Mesenchymal stem cell (in vitro differentiated cells and primary cell): ENCODE results near the gene SGPP2.
"Not testable (repeated sequence)": the region's sequence is repeated elsewhere in the genome, so short reads cannot be mapped to it uniquely, and the experiment has no call there.

ENCODE experiments used
- DNase-seq: peaks from one replicate; pipeline ENCODE4 v3.0.0-alpha.2; 2013
- H2AFZ ChIP-seq: one replicate; pipeline ENCODE4 v1.6.1; 2013; ENCODE audit warnings: low read depth, mild to moderate bottlenecking, control low read depth, inconsistent platforms, low read length, moderate library complexity
- H2AK5ac ChIP-seq: 2 replicates; pipeline ENCODE4 v1.6.1; 2013; ENCODE audit warnings: low read length, moderate library complexity, mild to moderate bottlenecking, inconsistent platforms; ENCODE audit not compliant: severe bottlenecking
- H2BK120ac ChIP-seq: one replicate; pipeline ENCODE4 v1.6.1; 2013; ENCODE audit warnings: low read depth, mild to moderate bottlenecking, inconsistent platforms, low read length, moderate library complexity
- H2BK12ac ChIP-seq, 2 experiments: one replicate each; pipeline ENCODE4 v1.6.1; 2013; ENCODE audit warnings: inconsistent platforms in 2 of 2, low read length in 2 of 2, mild to moderate bottlenecking in 2 of 2, moderate library complexity in 2 of 2, control low read depth in 1 of 2
- H2BK15ac ChIP-seq: one replicate; pipeline ENCODE4 v1.6.1; 2013; ENCODE audit warnings: mild to moderate bottlenecking, low read depth, inconsistent platforms; ENCODE audit not compliant: poor library complexity, severe bottlenecking
- H2BK5ac ChIP-seq: 2 replicates; pipeline ENCODE4 v1.6.1; 2013; ENCODE audit warnings: low read depth, mild to moderate bottlenecking, low read length, control low read depth, inconsistent platforms; ENCODE audit not compliant: poor library complexity, severe bottlenecking
- H3K14ac ChIP-seq, 2 experiments: one replicate each; pipeline ENCODE4 v1.6.1; 2013; ENCODE audit warnings: inconsistent platforms in 2 of 2, low read length in 2 of 2, control low read depth in 1 of 2, mild to moderate bottlenecking in 1 of 2, moderate library complexity in 1 of 2
- H3K18ac ChIP-seq, 2 experiments: one replicate each; pipeline ENCODE4 v1.6.1; 2013; ENCODE audit warnings: inconsistent platforms in 2 of 2, low read length in 2 of 2, control low read depth in 1 of 2, low read depth in 1 of 2, mild to moderate bottlenecking in 1 of 2
- H3K23ac ChIP-seq, 2 experiments: one replicate each; pipeline ENCODE4 v1.6.1; 2013; ENCODE audit warnings: inconsistent platforms in 2 of 2, low read length in 2 of 2, mild to moderate bottlenecking in 2 of 2, moderate library complexity in 2 of 2, control low read depth in 1 of 2
- H3K27ac ChIP-seq: 2 replicates; pipeline ENCODE4 v1.5.1; 2013; ENCODE audit warnings: mild to moderate bottlenecking, moderate library complexity, low read length, control low read depth, inconsistent platforms; ENCODE audit not compliant: poor library complexity, severe bottlenecking
- H3K27me3 ChIP-seq, 2 experiments: 2 replicates each; pipeline versions ENCODE4 v1.6.1 to v1.7.0; 2013; ENCODE audit warnings: low read length in 2 of 2, mild to moderate bottlenecking in 2 of 2, moderate library complexity in 2 of 2, control low read depth in 1 of 2, inconsistent platforms in 1 of 2; ENCODE audit not compliant: control insufficient read depth in 1 of 2, insufficient read depth in 1 of 2
- H3K36me3 ChIP-seq, 2 experiments: 2 replicates each; pipeline versions ENCODE4 v1.6.1 to v1.7.0; 2013; ENCODE audit warnings: low read length in 2 of 2, control low read depth in 1 of 2, inconsistent platforms in 1 of 2, low read depth in 1 of 2, mild to moderate bottlenecking in 1 of 2; ENCODE audit not compliant: insufficient read depth in 2 of 2, control insufficient read depth in 1 of 2
- H3K4ac ChIP-seq, 2 experiments: one replicate each; pipeline ENCODE4 v1.6.1; 2013; ENCODE audit warnings: inconsistent platforms in 2 of 2, low read length in 2 of 2, mild to moderate bottlenecking in 2 of 2, moderate library complexity in 2 of 2, control low read depth in 1 of 2, low read depth in 1 of 2
- H3K4me1 ChIP-seq: 2 replicates; pipeline ENCODE4 v1.6.1; 2013; ENCODE audit warnings: low read depth, low read length, control low read depth; ENCODE audit not compliant: control insufficient read depth, insufficient read depth
- H3K4me2 ChIP-seq: 2 replicates; pipeline ENCODE4 v1.6.1; 2013; ENCODE audit warnings: low read length, mild to moderate bottlenecking, inconsistent platforms; ENCODE audit not compliant: poor library complexity, severe bottlenecking
- H3K4me3 ChIP-seq, 2 experiments: 2 replicates each; pipeline versions ENCODE4 v1.5.1 to v1.7.0; 2013; ENCODE audit warnings: low read length in 2 of 2, mild to moderate bottlenecking in 2 of 2, control low read depth in 1 of 2, low read depth in 1 of 2; ENCODE audit not compliant: insufficient read depth in 1 of 2
- H3K79me1 ChIP-seq: replicated peaks from 2 replicates; pipeline ENCODE4 v1.6.1; 2013; ENCODE audit warnings: mild to moderate bottlenecking, control low read depth, low read length, inconsistent platforms; ENCODE audit not compliant: poor library complexity, severe bottlenecking
- H3K9ac ChIP-seq: 2 replicates; pipeline ENCODE4 v1.7.0; 2013; ENCODE audit warnings: mild to moderate bottlenecking, low read length, moderate library complexity
- H3K9me3 ChIP-seq: 2 replicates; pipeline ENCODE4 v1.7.0; 2013; ENCODE audit warnings: mild to moderate bottlenecking, low read length; ENCODE audit not compliant: control insufficient read depth
- H4K8ac ChIP-seq: one replicate; pipeline ENCODE4 v1.6.1; 2013; ENCODE audit warnings: inconsistent platforms, mild to moderate bottlenecking, low read length, moderate library complexity
- H4K91ac ChIP-seq: one replicate; pipeline ENCODE4 v1.6.1; 2013; ENCODE audit warnings: mild to moderate bottlenecking, low read length, inconsistent platforms
- WGBS: methylation state at CpG from one replicate; pipeline ENCODE4 v1.1.7; 2013; ENCODE audit warnings: mixed read lengths; 5-methylcytosine and 5-hydroxymethylcytosine counted together

SGPP2 gene

GRCh38 chr2:222584589-222584988, 160.2 kb downstream of the SGPP2 start:
- not testable (repeated sequence) for H3K4me1 ChIP-seq, H3K4me3 ChIP-seq, H3K14ac ChIP-seq, H2BK120ac ChIP-seq, H2BK5ac ChIP-seq, H3K9me3 ChIP-seq, H4K91ac ChIP-seq, DNase-seq, H3K9ac ChIP-seq, H2AFZ ChIP-seq, H3K27ac ChIP-seq, H3K18ac ChIP-seq, H3K23ac ChIP-seq, H4K8ac ChIP-seq, H3K27me3 ChIP-seq, H2BK15ac ChIP-seq, H3K4me2 ChIP-seq, H3K79me1 ChIP-seq, H2AK5ac ChIP-seq, H2BK12ac ChIP-seq, H3K4ac ChIP-seq
- 99% methylated on average over 8 of the region's 8 CpGs for WGBS
- peaks cover 9 to 11% of the 10 kb centered on the region in 2 experiments for H3K36me3 ChIP-seq

DNA sequence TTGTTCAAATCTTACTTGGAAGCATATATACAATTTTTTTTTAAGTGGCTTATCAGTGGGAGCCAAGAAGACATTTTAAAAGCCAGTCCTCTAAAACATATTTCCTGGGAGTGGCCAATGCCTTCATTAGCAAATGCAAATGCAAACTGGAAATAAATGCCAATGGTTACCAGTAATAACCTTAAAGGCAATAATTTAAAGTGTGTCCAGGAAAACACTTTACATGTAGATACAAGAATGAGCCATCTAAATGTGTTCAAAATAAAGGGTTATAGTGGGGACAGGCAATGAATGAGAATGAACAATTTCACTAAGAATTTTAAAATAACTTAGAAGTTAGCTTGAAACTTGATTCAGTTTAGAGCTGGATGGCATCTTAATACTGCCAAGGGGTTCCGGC, 167.3 kb downstream of the SGPP2 start:
- no peaks in the 10 kb centered on the region for H3K27me3 ChIP-seq
- H2BK12ac ChIP-seq, result no peak overlapping the region
- no peak overlapping the region for H2AK5ac ChIP-seq
- H3K9me3 ChIP-seq, result no peaks in the 10 kb centered on the region
- H3K14ac ChIP-seq, result no peak overlapping the region
- H2BK120ac ChIP-seq, result no peak overlapping the region
- H3K18ac ChIP-seq, result no peak overlapping the region
- H3K9ac ChIP-seq, result no peak overlapping the region
- peaks cover 4% of the 10 kb centered on the region for H3K79me1 ChIP-seq
- H3K36me3 ChIP-seq, result peaks cover 4 to 39% of the 10 kb centered on the region in 2 experiments
- no peak overlapping the region for H3K27ac ChIP-seq
- H4K91ac ChIP-seq, result no peak overlapping the region
- WGBS, result 95% methylated on average over 1 of the region's 1 CpG
- H3K4me1 ChIP-seq, result no peaks in the 10 kb centered on the region
- H3K4ac ChIP-seq, result no peak overlapping the region
- no peak overlapping the region for H3K23ac ChIP-seq
- no peak for DNase-seq
- no peak overlapping the region for H3K4me2 ChIP-seq
- H2BK5ac ChIP-seq, result no peak overlapping the region
- no peak overlapping the region for H2AFZ ChIP-seq
- no peak overlapping the region for H3K4me3 ChIP-seq
- no peak overlapping the region for H2BK15ac ChIP-seq
- H4K8ac ChIP-seq, result no peak overlapping the region

DNA sequence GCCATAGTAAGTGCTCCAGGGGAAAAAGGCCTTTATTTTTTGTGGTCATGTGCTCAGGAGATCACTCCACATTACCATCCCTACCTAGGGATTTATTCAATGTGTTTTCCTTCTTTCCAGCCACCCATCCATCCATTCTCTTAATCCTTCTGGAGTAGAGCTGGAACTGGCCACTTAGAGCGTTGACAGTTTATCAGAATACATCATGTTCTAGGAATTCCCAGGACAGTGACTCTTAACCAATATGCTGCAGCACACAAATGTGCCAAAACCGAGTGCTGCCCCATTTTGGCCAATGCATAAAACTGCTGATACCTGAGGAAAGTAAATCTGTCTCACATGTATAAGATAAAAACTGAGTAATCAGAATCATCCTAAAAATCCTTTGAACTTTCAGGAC, 167.8 kb downstream of the SGPP2 start:
- H2BK15ac ChIP-seq, result no peak overlapping the region
- H4K91ac ChIP-seq, result no peak overlapping the region
- H2AK5ac ChIP-seq, result no peak overlapping the region
- no peak overlapping the region for H3K27ac ChIP-seq
- no peak overlapping the region for H2BK12ac ChIP-seq
- no peak overlapping the region for H3K9ac ChIP-seq
- no peak overlapping the region for H2BK5ac ChIP-seq
- peak; percentile 33 for DNase-seq
- no peak overlapping the region for H3K23ac ChIP-seq
- no peak overlapping the region for H3K14ac ChIP-seq
- WGBS, result 44% methylated on average over 2 of the region's 2 CpGs
- no peak overlapping the region for H3K4me3 ChIP-seq
- no peak overlapping the region for H2BK120ac ChIP-seq
- H3K27me3 ChIP-seq, result no peaks in the 10 kb centered on the region
- H4K8ac ChIP-seq, result no peak overlapping the region
- no peak overlapping the region for H3K18ac ChIP-seq
- peaks cover 4 to 39% of the 10 kb centered on the region in 2 experiments for H3K36me3 ChIP-seq
- no peak overlapping the region for H2AFZ ChIP-seq
- H3K79me1 ChIP-seq, result peaks cover 4% of the 10 kb centered on the region
- H3K4me2 ChIP-seq, result no peak overlapping the region
- no peaks in the 10 kb centered on the region for H3K9me3 ChIP-seq
- no peak overlapping the region for H3K4ac ChIP-seq
- no peaks in the 10 kb centered on the region for H3K4me1 ChIP-seq

- no peak overlapping the region for H2BK120ac ChIP-seq
- H2BK12ac ChIP-seq, result no peak overlapping the region
- peaks cover 4 to 61% of the 10 kb centered on the region in 2 experiments for H3K36me3 ChIP-seq
- no peak overlapping the region for H3K4me2 ChIP-seq
- no peak overlapping the region for H4K91ac ChIP-seq
- no peak overlapping the region for H3K23ac ChIP-seq
- no peaks in the 10 kb centered on the region for H3K9me3 ChIP-seq
- H3K27me3 ChIP-seq, result no peaks in the 10 kb centered on the region
- no peak overlapping the region for H2AFZ ChIP-seq
- WGBS, result no CpG with 5 or more reads among the region's 1 CpG
- H2BK15ac ChIP-seq, result no peak overlapping the region
- H3K9ac ChIP-seq, result peak overlapping the region; percentile 47
- H2AK5ac ChIP-seq, result no peak overlapping the region
- no peak overlapping the region for H3K27ac ChIP-seq
- H2BK5ac ChIP-seq, result no peak overlapping the region
- no peak overlapping the region for H4K8ac ChIP-seq
- no peak overlapping the region for H3K18ac ChIP-seq
- DNase-seq, result peak; percentile 67
- peaks cover 9% of the 10 kb centered on the region for H3K79me1 ChIP-seq
- no peak overlapping the region for H3K4me3 ChIP-seq
- H3K4me1 ChIP-seq, result no peaks in the 10 kb centered on the region
- H3K14ac ChIP-seq, result no peak overlapping the region
- H3K4ac ChIP-seq, result no peak overlapping the region
Measured at GRCh38 chr2:222594679-222595078, 170.3 kb downstream of the SGPP2 start.
